Type B pancreatic cell (in vitro differentiated cells): ENCODE results near the gene C22orf31. TPM values are rescaled to one million over a fixed set of nuclear protein-coding genes. Genes with fewer than 3 reads are reported as not detected.
A peak's percentile ranks its signal among the peaks of the same experiment; 100 is the strongest.

Experiments
- DNase-seq: peaks from one replicate; pipeline ENCODE4 v3.0.0; 2021; ENCODE audit warnings: mixed read lengths; ENCODE audit not compliant: unreplicated experiment; ENCODE audit errors: extremely low spot score
- H3K27ac Mint-ChIP-seq: 2 replicates; pipeline ENCODE4 v1.8.0; 2021; ENCODE audit warnings: mild to moderate bottlenecking, mixed read lengths
- H3K27me3 Mint-ChIP-seq: 2 replicates; pipeline ENCODE4 v1.8.0; 2021; ENCODE audit warnings: mixed read lengths
- H3K36me3 Mint-ChIP-seq: 2 replicates; pipeline ENCODE4 v1.8.0; 2021; ENCODE audit warnings: mixed read lengths
- H3K4me1 Mint-ChIP-seq: one replicate; pipeline ENCODE4 v1.8.0; 2021; ENCODE audit warnings: mixed read lengths; ENCODE audit not compliant: unreplicated experiment
- H3K4me3 Mint-ChIP-seq: 2 replicates; pipeline ENCODE4 v1.8.0; 2021; ENCODE audit warnings: mild to moderate bottlenecking, mixed read lengths
- H3K9me3 Mint-ChIP-seq: 2 replicates; pipeline ENCODE4 v1.8.0; 2021; ENCODE audit warnings: mixed read lengths
- CTCF ChIP-seq: fragments of 200-600 bp; sonication (generic); conservative IDR thresholded peaks from 2 replicates; pipeline ENCODE4 v1.5.0; 2021; ENCODE audit warnings: antibody characterized with exemption, mild to moderate bottlenecking
- total RNA-seq: library from RNA; stranded (reverse); gene quantifications from 2 replicates; pipeline ENCODE4 v1.2.1, GENCODE V29; 2021; ENCODE audit warnings: low replicate concordance

C22orf31 gene
- total RNA-seq, 1 donor from 2014 or later: 0.63 TPM

- peak; percentile 77 for DNase-seq
- Mint-ChIP-seq H3K4me3 (peak overlapping the region; percentile 87), H3K27ac (peak overlapping the region; percentile 75), H3K4me1 (peaks cover 33% of the 10 kb centered on the region), H3K27me3 (peaks cover 11% of the 10 kb centered on the region), H3K36me3 (no peaks in the 10 kb centered on the region), H3K9me3 (no peaks in the 10 kb centered on the region)
- no peak for TF ChIP-seq CTCF
Measured at GRCh38 chr22:29073618-29074275, 12.1 kb upstream of the C22orf31 start.

- Mint-ChIP-seq H3K4me3 (peak within 1 kb of the TSS; percentile 87), H3K36me3 (no peaks in the 10 kb centered on the region), H3K9me3 (no peaks in the 10 kb centered on the region), H3K27me3 (peaks cover 11% of the 10 kb centered on the region), H3K27ac (peak within 1 kb of the TSS; percentile 75), H3K4me1 (peaks cover 27% of the 10 kb centered on the region)
- no peak for TF ChIP-seq CTCF
- peak; percentile 72 for DNase-seq
Measured at GRCh38 chr22:29072979-29073617, 11.5 kb upstream of the C22orf31 start, which contains the start of gene KREMEN1. Gene KREMEN1, plus strand, starts transcription at chr22:29073035. Its CDS starts 96 bp downstream, at chr22:29073131.

- Mint-ChIP-seq H3K27me3 (peaks cover 11% of the 10 kb centered on the region), H3K4me1 (peaks cover 27% of the 10 kb centered on the region), H3K36me3 (no peaks in the 10 kb centered on the region), H3K4me3 (peak overlapping the region; percentile 85), H3K9me3 (no peaks in the 10 kb centered on the region), H3K27ac (peak overlapping the region; percentile 9)
- TF ChIP-seq CTCF: no peak
- peak; percentile 93 for DNase-seq
Measured at GRCh38 chr22:29072193-29072978, 10.8 kb upstream of the C22orf31 start.

- Mint-ChIP-seq H3K4me1 (peaks cover 27% of the 10 kb centered on the region), H3K4me3 (peak overlapping the region; percentile 86), H3K27me3 (peaks cover 11% of the 10 kb centered on the region), H3K27ac (peak overlapping the region; percentile 81), H3K9me3 (no peaks in the 10 kb centered on the region), H3K36me3 (no peaks in the 10 kb centered on the region)
- no peak for TF ChIP-seq CTCF
- peak; percentile 77 for DNase-seq
Measured at GRCh38 chr22:29071261-29072045, 9.8 kb upstream of the C22orf31 start.

- no peaks in the 10 kb centered on the region for H3K36me3 Mint-ChIP-seq
- peaks cover 27% of the 10 kb centered on the region for H3K4me1 Mint-ChIP-seq
- no peak for TF ChIP-seq CTCF
- DNase-seq: no peak
- H3K4me3 Mint-ChIP-seq: peak overlapping the region; percentile 86
- H3K27ac Mint-ChIP-seq: peak overlapping the region; percentile 81
- H3K9me3 Mint-ChIP-seq: no peaks in the 10 kb centered on the region
- peaks cover 11% of the 10 kb centered on the region for H3K27me3 Mint-ChIP-seq
Measured at GRCh38 chr22:29070490-29070889, 8.9 kb upstream of the C22orf31 start.
